ENCODE measurements around the gene SRMS.

SRMS gene

DNA sequence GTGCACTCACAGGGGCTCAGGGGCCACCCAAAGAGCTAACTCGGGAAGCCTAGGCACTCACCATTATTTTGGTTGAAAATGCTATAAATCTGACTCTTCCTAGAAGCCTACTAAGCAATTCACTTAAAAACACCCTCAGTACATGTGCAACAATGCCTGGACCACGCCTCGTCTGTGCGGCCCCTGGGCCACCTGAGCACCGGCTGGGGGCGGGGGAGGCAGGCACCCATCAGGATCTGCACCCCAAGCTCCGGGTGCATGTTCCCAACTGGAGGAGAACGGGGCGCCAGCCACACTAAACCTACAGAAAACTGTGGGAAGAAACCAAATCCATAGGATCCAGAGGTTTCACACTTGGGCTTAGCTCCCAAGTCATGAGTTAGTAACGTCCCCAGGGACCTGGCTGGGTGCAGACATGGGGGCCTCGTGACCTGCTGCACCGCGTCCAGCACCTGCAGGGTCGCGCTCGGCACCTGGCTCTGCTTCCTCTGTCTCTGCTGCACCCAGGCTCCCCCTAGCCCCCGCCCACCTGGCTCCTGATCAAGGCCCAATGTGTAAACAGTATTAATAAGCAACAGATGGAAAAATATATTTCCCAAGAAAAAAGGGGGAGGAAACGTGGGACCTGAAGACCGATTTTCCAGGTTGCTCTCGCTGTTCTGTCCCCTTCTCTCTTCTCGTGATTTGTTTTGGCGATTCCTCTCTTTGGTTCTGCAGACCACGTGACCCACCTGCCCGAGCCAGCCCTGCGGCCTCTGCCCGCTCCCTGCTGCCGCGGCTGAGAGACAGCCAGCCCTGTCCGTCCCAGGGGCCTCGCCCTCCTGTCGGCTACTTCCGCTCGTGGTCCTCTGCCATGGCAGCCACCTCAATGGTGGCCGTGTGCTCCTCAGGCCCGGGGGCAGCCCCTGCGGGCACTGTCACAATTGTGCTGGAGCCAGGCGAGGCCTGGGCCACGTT is 42.0 kb upstream of the SRMS start:
- peaks cover 44% of the 10 kb centered on the region for H3K36me3 ChIP-seq (ENCODE audit: control insufficient read depth, insufficient read depth, low read length)
- no peak overlapping the region for H3K4me3 ChIP-seq (ENCODE audit: insufficient read depth, low read depth, low read length, poor library complexity, severe bottlenecking)
- peaks cover 4% of the 10 kb centered on the region for H3K4me1 ChIP-seq (ENCODE audit: control insufficient read depth, insufficient read depth, low read length, poor library complexity, severe bottlenecking)
- H3K27me3 ChIP-seq (replicated peaks; ENCODE audit: control insufficient read depth, insufficient read depth, low read length, poor library complexity, severe bottlenecking) = no peaks in the 10 kb centered on the region
- H3K9me3 ChIP-seq (ENCODE audit: control insufficient read depth, low read length) = no peaks in the 10 kb centered on the region
- no peak for DNase-seq
- H3K27ac ChIP-seq (ENCODE audit: insufficient read depth, low read length, poor library complexity, severe bottlenecking) = no peak overlapping the region

DNA sequence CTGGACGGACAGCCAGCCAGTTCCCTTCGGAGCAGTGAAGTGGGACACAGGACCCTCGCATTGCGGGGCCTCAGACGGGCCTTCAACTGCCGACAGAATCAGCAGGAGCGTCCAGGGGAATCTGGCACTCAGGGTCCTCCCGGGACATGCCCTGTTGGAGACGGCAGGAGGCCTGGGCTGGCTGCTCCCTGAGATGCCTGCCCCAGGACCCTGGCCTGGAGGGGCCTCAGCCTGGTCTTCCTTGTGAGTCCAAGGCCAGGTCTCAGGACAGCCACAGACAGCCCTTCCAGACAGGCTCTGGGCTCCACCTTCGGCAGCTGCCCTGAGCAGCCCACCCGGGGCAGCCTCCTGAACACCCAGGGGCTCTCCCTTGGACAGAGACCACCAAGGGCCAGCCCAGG is 41.1 kb upstream of the SRMS start:
- Histone ChIP-seq H3K9me3 (ENCODE audit: control insufficient read depth, low read length) (no peaks in the 10 kb centered on the region), H3K36me3 (ENCODE audit: control insufficient read depth, insufficient read depth, low read length) (peaks cover 44% of the 10 kb centered on the region), H3K27ac (ENCODE audit: insufficient read depth, low read length, poor library complexity, severe bottlenecking) (no peak overlapping the region), H3K27me3 (replicated peaks; ENCODE audit: control insufficient read depth, insufficient read depth, low read length, poor library complexity, severe bottlenecking) (no peaks in the 10 kb centered on the region), H3K4me1 (ENCODE audit: control insufficient read depth, insufficient read depth, low read length, poor library complexity, severe bottlenecking) (peaks cover 4% of the 10 kb centered on the region), H3K4me3 (ENCODE audit: insufficient read depth, low read depth, low read length, poor library complexity, severe bottlenecking) (no peak overlapping the region)
- no peak for DNase-seq

DNA sequence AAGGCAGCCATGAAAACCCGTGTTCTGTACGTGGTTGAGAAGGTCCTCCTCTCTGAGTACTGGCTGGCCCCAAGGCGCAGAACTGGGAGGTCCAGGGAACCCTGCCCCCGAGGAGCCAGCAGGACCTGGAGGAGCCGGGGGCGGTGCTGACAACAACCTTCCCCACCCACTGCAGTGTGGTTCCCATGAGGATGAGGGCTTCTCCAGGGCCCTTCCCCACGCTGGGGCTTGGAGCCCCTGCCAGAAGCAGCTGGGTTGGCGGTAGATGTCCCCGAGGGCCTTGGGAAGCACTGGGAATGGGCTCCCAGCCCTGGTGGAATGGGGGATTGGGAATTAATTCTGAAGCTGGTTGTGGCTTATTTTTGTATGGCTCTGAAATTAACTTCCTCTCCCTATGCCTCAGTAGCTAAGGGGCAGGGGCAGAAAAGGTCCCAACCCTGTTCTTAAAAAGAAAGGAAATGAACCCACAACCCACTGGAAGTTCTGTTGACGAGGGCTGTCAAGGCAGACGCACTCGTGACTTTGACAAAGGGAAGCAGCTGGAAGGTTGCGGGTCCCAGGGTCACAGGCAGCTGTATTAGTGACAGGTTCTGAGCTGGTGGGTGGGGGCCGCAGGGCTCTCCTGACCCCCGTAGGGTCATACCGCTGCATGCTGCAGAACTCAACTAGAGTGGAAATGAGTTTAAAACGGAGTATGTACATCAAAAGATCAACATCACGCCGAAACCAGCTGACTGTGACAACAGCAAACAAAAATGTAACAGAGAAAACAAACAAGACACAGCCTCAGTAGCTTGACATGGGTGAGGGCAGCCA is 40.4 kb upstream of the SRMS start:
- peaks cover 4% of the 10 kb centered on the region for H3K4me1 ChIP-seq (ENCODE audit: control insufficient read depth, insufficient read depth, low read length, poor library complexity, severe bottlenecking)
- H3K36me3 ChIP-seq (ENCODE audit: control insufficient read depth, insufficient read depth, low read length) = peaks cover 37% of the 10 kb centered on the region
- no peak overlapping the region for H3K4me3 ChIP-seq (ENCODE audit: insufficient read depth, low read depth, low read length, poor library complexity, severe bottlenecking)
- H3K27me3 ChIP-seq (replicated peaks; ENCODE audit: control insufficient read depth, insufficient read depth, low read length, poor library complexity, severe bottlenecking) = no peaks in the 10 kb centered on the region
- H3K9me3 ChIP-seq (ENCODE audit: control insufficient read depth, low read length) = no peaks in the 10 kb centered on the region
- H3K27ac ChIP-seq (ENCODE audit: insufficient read depth, low read length, poor library complexity, severe bottlenecking) = no peak overlapping the region
- DNase-seq = no peak

DNA sequence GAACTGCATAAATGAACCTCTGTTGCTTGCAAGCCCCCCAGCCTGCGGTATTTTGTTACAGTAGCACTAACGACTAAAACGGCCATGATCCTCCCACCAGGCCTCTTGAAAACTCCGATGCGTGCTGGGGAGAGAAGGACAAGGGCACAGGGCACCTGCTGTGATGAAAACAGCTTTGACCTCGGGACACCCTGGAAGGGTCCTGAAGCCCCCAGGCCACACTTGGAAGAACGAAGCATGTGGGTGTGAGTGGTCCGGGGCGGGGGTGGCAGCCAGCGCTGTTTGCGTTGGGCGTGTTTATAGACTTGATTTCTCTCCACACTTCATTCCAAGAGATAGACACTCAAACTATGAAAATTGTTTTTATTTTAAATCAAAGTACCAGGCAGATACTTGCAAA is 39.7 kb upstream of the SRMS start:
- Histone ChIP-seq H3K4me3 (ENCODE audit: insufficient read depth, low read depth, low read length, poor library complexity, severe bottlenecking) (no peak overlapping the region), H3K36me3 (ENCODE audit: control insufficient read depth, insufficient read depth, low read length) (peaks cover 30% of the 10 kb centered on the region)

DNA sequence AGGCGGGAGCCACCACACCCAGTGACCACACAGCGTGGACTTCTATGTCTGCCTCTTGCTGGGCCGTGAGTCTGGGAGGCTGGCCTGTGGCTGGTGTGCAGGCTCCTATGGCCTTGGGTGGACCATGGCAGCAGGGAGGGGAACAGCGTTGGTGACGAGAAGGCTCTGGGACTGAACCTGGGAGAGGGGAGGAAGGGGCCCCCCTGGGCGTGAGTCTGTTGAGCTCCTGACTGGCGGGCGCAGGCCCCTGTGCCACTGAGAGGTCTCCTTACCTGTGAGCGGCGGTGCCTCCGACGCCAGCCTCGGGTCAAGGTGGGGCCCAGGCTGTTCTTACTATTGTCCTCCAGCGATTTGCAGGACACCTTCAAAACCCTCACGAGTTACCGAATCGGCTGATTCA is 39.2 kb upstream of the SRMS start:
- Histone ChIP-seq H3K4me1 (ENCODE audit: control insufficient read depth, insufficient read depth, low read length, poor library complexity, severe bottlenecking) (peaks cover 4% of the 10 kb centered on the region), H3K27ac (ENCODE audit: insufficient read depth, low read length, poor library complexity, severe bottlenecking) (no peak overlapping the region), H3K4me3 (ENCODE audit: insufficient read depth, low read depth, low read length, poor library complexity, severe bottlenecking) (no peak overlapping the region), H3K27me3 (replicated peaks; ENCODE audit: control insufficient read depth, insufficient read depth, low read length, poor library complexity, severe bottlenecking) (no peaks in the 10 kb centered on the region), H3K9me3 (ENCODE audit: control insufficient read depth, low read length) (no peaks in the 10 kb centered on the region), H3K36me3 (ENCODE audit: control insufficient read depth, insufficient read depth, low read length) (peaks cover 25% of the 10 kb centered on the region)
- DNase-seq = no peak

More for the DNA sequence above, 39.7 kb upstream of the SRMS start:
- H3K27ac ChIP-seq (ENCODE audit: insufficient read depth, low read length, poor library complexity, severe bottlenecking) = no peak overlapping the region
- H3K4me1 ChIP-seq (ENCODE audit: control insufficient read depth, insufficient read depth, low read length, poor library complexity, severe bottlenecking) = peaks cover 4% of the 10 kb centered on the region
- H3K9me3 ChIP-seq (ENCODE audit: control insufficient read depth, low read length) = no peaks in the 10 kb centered on the region
- no peaks in the 10 kb centered on the region for H3K27me3 ChIP-seq (replicated peaks; ENCODE audit: control insufficient read depth, insufficient read depth, low read length, poor library complexity, severe bottlenecking)
- DNase-seq = no peak

DNA sequence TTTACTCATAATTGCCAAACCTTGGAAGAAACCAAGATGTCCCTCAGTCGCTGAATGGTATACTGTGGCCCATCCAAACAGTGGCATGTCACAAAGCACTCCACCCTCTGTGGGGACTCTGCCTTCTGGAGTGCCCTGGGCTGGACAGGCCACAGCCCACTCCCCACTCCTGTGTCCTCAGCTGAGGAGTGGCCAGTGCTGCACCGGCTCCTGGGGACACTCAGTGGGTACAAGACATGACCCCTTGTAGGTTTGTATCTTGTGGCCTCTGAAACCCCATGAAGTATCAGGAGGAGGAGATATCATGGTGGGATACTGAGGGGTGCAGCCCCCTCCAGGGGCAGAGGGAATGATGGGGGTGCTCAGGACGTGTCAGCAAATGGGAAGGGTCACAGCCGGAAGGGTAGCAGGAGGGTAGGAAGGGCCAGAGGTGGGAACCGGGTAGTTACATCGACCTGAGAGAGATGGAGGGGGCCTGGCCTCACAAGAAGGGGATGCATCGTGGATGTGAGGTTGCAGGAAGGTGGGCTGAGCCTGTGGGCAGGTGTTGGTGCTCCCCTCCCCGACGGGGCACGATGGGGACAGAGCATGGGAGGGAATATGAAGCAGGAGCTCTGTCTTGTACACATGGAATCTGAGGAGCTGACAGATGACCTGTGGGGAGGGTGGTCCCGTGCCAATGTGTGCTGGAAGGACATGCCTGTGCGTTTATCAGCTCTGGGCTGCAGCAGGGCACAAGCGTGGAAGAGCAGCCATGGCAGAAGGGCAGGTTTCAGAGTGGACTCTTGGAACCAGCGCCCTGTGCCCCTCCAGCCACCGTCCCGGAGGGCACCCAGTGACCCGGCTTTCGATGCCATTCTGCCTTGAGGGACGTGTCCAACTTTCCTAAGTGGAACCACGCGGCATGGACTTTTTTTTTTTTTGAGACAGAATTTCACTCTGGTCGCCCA is 38.3 kb upstream of the SRMS start:
- H3K4me1 ChIP-seq (ENCODE audit: control insufficient read depth, insufficient read depth, low read length, poor library complexity, severe bottlenecking) = peaks cover 4% of the 10 kb centered on the region
- H3K9me3 ChIP-seq (ENCODE audit: control insufficient read depth, low read length) = no peaks in the 10 kb centered on the region
- no peak overlapping the region for H3K27ac ChIP-seq (ENCODE audit: insufficient read depth, low read length, poor library complexity, severe bottlenecking)
- H3K27me3 ChIP-seq (replicated peaks; ENCODE audit: control insufficient read depth, insufficient read depth, low read length, poor library complexity, severe bottlenecking) = no peaks in the 10 kb centered on the region
- no peak overlapping the region for H3K4me3 ChIP-seq (ENCODE audit: insufficient read depth, low read depth, low read length, poor library complexity, severe bottlenecking)
- DNase-seq = no peak
- peaks cover 17% of the 10 kb centered on the region for H3K36me3 ChIP-seq (ENCODE audit: control insufficient read depth, insufficient read depth, low read length)

DNA sequence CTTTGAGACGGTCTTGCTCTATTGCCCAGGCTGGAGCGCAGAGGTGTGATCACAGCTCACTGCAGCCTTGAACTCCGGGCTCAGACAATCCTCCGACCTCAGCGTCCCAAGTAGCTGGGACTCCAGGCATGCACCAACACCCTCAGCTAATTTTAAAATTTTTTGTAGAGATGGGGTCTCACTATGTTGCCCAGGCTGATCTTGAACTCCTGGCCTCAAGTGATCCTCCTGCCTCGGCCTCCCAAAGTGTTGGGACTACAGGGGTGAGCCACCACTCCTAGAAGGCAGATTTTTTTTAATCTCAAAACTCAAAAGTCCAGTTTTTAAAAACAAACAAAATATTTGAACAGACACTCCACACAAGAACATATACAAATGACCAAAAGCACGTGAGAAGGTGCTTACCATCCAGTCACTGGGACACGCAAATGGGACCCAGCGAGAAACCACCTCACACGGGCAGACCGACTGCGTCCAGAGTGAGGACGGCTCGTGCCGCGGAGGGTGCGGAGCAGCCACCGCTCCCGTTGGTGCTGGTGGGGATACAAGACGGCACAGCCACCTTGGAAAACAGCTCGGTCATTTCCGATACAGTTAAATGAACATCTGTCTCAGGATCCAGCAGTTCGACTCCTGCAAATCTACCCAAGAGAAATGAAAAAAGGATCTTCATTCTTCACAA is 35.0 kb upstream of the SRMS start:
- H3K4me1 ChIP-seq (ENCODE audit: control insufficient read depth, insufficient read depth, low read length, poor library complexity, severe bottlenecking) = no peaks in the 10 kb centered on the region
- no peaks in the 10 kb centered on the region for H3K36me3 ChIP-seq (ENCODE audit: control insufficient read depth, insufficient read depth, low read length)
- H3K9me3 ChIP-seq (ENCODE audit: control insufficient read depth, low read length) = no peaks in the 10 kb centered on the region
- H3K27ac ChIP-seq (ENCODE audit: insufficient read depth, low read length, poor library complexity, severe bottlenecking) = no peak overlapping the region
- H3K27me3 ChIP-seq (replicated peaks; ENCODE audit: control insufficient read depth, insufficient read depth, low read length, poor library complexity, severe bottlenecking) = no peaks in the 10 kb centered on the region
- no peak for DNase-seq
- H3K4me3 ChIP-seq (ENCODE audit: insufficient read depth, low read depth, low read length, poor library complexity, severe bottlenecking) = no peak overlapping the region

DNA sequence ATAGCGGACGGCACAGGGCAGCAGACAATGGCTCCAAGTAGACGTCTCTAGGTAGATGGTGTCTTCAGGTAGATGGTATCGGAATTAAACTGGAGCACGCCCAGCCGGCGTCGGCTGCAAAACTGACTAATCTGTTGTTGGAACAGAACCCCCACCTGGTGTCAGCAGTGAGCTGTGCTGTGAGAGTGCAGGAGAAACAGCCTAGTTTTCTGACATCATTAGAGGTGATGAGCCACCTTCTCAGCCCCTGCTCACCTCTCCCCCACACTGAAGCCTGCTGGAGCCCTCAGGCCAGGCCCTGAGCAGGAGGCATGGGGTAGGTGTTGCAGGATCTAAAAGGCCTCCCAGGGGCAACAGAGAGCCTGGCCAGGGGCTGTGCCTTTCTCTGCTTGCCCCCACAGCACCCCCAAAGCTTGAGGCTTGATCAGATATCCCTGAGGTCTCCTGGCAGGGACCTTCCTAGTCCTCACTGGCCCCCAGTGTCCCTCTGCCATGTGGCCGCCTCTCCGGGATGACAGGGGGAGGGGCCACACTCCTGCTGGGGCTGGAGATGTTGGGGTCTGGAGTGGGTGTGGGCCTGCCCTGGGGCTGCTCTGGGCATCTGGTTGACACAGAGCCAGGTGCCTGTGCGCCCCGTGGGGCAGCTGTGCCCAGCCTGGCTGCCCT is 33.4 kb upstream of the SRMS start:
- H3K27ac ChIP-seq (ENCODE audit: insufficient read depth, low read length, poor library complexity, severe bottlenecking) = no peak overlapping the region
- peak; percentile 47 to 51 (median 50) for DNase-seq
- H3K36me3 ChIP-seq (ENCODE audit: control insufficient read depth, insufficient read depth, low read length) = no peaks in the 10 kb centered on the region
- no peaks in the 10 kb centered on the region for H3K9me3 ChIP-seq (ENCODE audit: control insufficient read depth, low read length)
- no peaks in the 10 kb centered on the region for H3K27me3 ChIP-seq (replicated peaks; ENCODE audit: control insufficient read depth, insufficient read depth, low read length, poor library complexity, severe bottlenecking)
- no peak overlapping the region for H3K4me3 ChIP-seq (ENCODE audit: insufficient read depth, low read depth, low read length, poor library complexity, severe bottlenecking)
- H3K4me1 ChIP-seq (ENCODE audit: control insufficient read depth, insufficient read depth, low read length, poor library complexity, severe bottlenecking) = no peaks in the 10 kb centered on the region

All from effector memory CD4-positive, alpha-beta T cell (primary cell).